WTC11 (cell line): ENCODE data around the gene COG3. TPM values are rescaled to one million over a fixed set of nuclear protein-coding genes. Genes with fewer than 3 reads are reported as not detected.
A peak's percentile ranks its signal among the peaks of the same experiment; 100 is the strongest.

Experiments
- AR ChIP-seq: fragments of 250-450 bp; sonication (Bioruptor Pico); IDR thresholded peaks from 2 replicates; pipeline ENCODE4 v1.9.0; 2021; ENCODE audit warnings: mild to moderate bottlenecking
- ATF1 ChIP-seq: sonication (generic); formaldehyde crosslinking; IDR thresholded peaks from 2 replicates; pipeline ENCODE4 v1.8.1; 2023; ENCODE audit warnings: mild to moderate bottlenecking, moderate library complexity, missing genetic modification reagents
- CDX4 ChIP-seq: fragments of 250-450 bp; sonication (Bioruptor Pico); IDR thresholded peaks from 2 replicates; pipeline ENCODE4 v1.9.0; 2021; ENCODE audit warnings: moderate library complexity, mild to moderate bottlenecking, inconsistent platforms, borderline replicate concordance
- FOXJ3 ChIP-seq: sonication (generic); formaldehyde crosslinking; IDR thresholded peaks from 2 replicates; pipeline ENCODE4 v1.9.0; 2021; ENCODE audit warnings: missing genetic modification reagents, mild to moderate bottlenecking, borderline replicate concordance
- GABPB1 ChIP-seq: sonication (generic); formaldehyde crosslinking; IDR thresholded peaks from 2 replicates; pipeline ENCODE4 v1.8.1; 2023; ENCODE audit warnings: mild to moderate bottlenecking, missing genetic modification reagents
- GRHL2 ChIP-seq: fragments of 250-450 bp; sonication (Bioruptor Pico); IDR thresholded peaks from 2 replicates; pipeline ENCODE4 v1.8.0; 2022; ENCODE audit warnings: mild to moderate bottlenecking, moderate library complexity; ENCODE audit not compliant: insufficient replicate concordance, severe bottlenecking
- IRF1 ChIP-seq: sonication (generic); formaldehyde crosslinking; IDR thresholded peaks from 2 replicates; pipeline ENCODE4 v1.8.0; 2023; ENCODE audit warnings: missing genetic modification reagents
- JAZF1 ChIP-seq: fragments of 250-450 bp; sonication (Bioruptor Pico); IDR thresholded peaks from 2 replicates; pipeline ENCODE4 v1.9.0; 2021; ENCODE audit warnings: moderate library complexity, mild to moderate bottlenecking, inconsistent platforms
- JUN ChIP-seq: sonication (generic); formaldehyde crosslinking; IDR thresholded peaks from 2 replicates; pipeline ENCODE4 v1.8.0; 2023; ENCODE audit warnings: mild to moderate bottlenecking, missing genetic modification reagents
- MAX ChIP-seq: sonication (generic); formaldehyde crosslinking; IDR thresholded peaks from 2 replicates; pipeline ENCODE4 v1.8.0; 2022; ENCODE audit warnings: mild to moderate bottlenecking, missing genetic modification reagents
- MXD4 ChIP-seq: fragments of 250-450 bp; sonication (Bioruptor Pico); IDR thresholded peaks from 2 replicates; pipeline ENCODE4 v1.8.0; 2021; ENCODE audit warnings: mild to moderate bottlenecking, moderate library complexity, borderline replicate concordance
- NFATC4 ChIP-seq: fragments of 250-450 bp; sonication (Bioruptor Pico); IDR thresholded peaks from 2 replicates; pipeline ENCODE4 v1.9.0; 2021; ENCODE audit warnings: mild to moderate bottlenecking
- NR1H2 ChIP-seq: sonication (generic); formaldehyde crosslinking; IDR thresholded peaks from 2 replicates; pipeline ENCODE4 v1.9.0; 2021; ENCODE audit warnings: mild to moderate bottlenecking, moderate library complexity, missing genetic modification reagents
- NR2C2 ChIP-seq: sonication (generic); formaldehyde crosslinking; IDR thresholded peaks from 2 replicates; pipeline ENCODE4 v1.8.0; 2022; ENCODE audit warnings: mild to moderate bottlenecking, missing genetic modification reagents
- NR3C1 ChIP-seq: sonication (generic); formaldehyde crosslinking; conservative IDR thresholded peaks from 2 replicates; pipeline ENCODE4 v1.8.1; 2023; ENCODE audit warnings: low read depth, mild to moderate bottlenecking, missing genetic modification reagents
- OVOL2 ChIP-seq: fragments of 250-450 bp; sonication (Bioruptor Pico); IDR thresholded peaks from 2 replicates; pipeline ENCODE4 v1.9.0; 2021; ENCODE audit warnings: mild to moderate bottlenecking, borderline replicate concordance
- RORB ChIP-seq: fragments of 250-450 bp; sonication (Bioruptor Pico); IDR thresholded peaks from 2 replicates; pipeline ENCODE4 v1.9.0; 2021; ENCODE audit warnings: mild to moderate bottlenecking
- SMAD4 ChIP-seq: sonication (generic); formaldehyde crosslinking; IDR thresholded peaks from 2 replicates; pipeline ENCODE4 v1.8.0; 2022; ENCODE audit warnings: mild to moderate bottlenecking, missing genetic modification reagents
- TEAD4 ChIP-seq: sonication (generic); formaldehyde crosslinking; IDR thresholded peaks from 2 replicates; pipeline ENCODE4 v1.8.0; 2022; ENCODE audit warnings: mild to moderate bottlenecking, missing genetic modification reagents
- ZBTB43 ChIP-seq: sonication (generic); formaldehyde crosslinking; IDR thresholded peaks from 2 replicates; pipeline ENCODE4 v1.8.1; 2023; ENCODE audit warnings: mild to moderate bottlenecking, missing genetic modification reagents
- ZNF138 ChIP-seq: sonication (generic); formaldehyde crosslinking; conservative IDR thresholded peaks from 2 replicates; pipeline ENCODE4 v1.8.1; 2022; ENCODE audit warnings: mild to moderate bottlenecking, moderate library complexity, missing genetic modification reagents
- ZNF396 ChIP-seq: fragments of 250-450 bp; sonication (Bioruptor Pico); IDR thresholded peaks from 2 replicates; pipeline ENCODE4 v1.8.0; 2021; ENCODE audit warnings: mild to moderate bottlenecking, moderate library complexity, borderline replicate concordance
- ZNF425 ChIP-seq: fragments of 250-450 bp; sonication (Bioruptor Pico); conservative IDR thresholded peaks from 2 replicates; pipeline ENCODE4 v1.9.0; 2021; ENCODE audit warnings: mild to moderate bottlenecking
- ZSCAN18 ChIP-seq: fragments of 250-450 bp; sonication (Bioruptor Pico); IDR thresholded peaks from 2 replicates; pipeline ENCODE4 v2.1.2; 2022; ENCODE audit warnings: mild to moderate bottlenecking, moderate library complexity
- total RNA-seq: library from RNA; stranded (reverse); gene quantifications from 3 replicates; pipeline ENCODE4 v1.2.3, GENCODE V29; 2021
- TF ChIP-seq, protein P1 (sequence below): sonication (generic); formaldehyde crosslinking; IDR thresholded peaks from 2 replicates; pipeline ENCODE4 v1.8.0; 2022; ENCODE audit warnings: mild to moderate bottlenecking, missing genetic modification reagents
- TF ChIP-seq, protein P2 (sequence below): fragments of 200-600 bp; IDR thresholded peaks from 2 replicates; pipeline ENCODE4 v1.8.0; 2022; ENCODE audit warnings: antibody characterized with exemption

The COG3 gene
- total RNA-seq, 1 experiment from 2014 or later, result 21.6 TPM

DNA sequence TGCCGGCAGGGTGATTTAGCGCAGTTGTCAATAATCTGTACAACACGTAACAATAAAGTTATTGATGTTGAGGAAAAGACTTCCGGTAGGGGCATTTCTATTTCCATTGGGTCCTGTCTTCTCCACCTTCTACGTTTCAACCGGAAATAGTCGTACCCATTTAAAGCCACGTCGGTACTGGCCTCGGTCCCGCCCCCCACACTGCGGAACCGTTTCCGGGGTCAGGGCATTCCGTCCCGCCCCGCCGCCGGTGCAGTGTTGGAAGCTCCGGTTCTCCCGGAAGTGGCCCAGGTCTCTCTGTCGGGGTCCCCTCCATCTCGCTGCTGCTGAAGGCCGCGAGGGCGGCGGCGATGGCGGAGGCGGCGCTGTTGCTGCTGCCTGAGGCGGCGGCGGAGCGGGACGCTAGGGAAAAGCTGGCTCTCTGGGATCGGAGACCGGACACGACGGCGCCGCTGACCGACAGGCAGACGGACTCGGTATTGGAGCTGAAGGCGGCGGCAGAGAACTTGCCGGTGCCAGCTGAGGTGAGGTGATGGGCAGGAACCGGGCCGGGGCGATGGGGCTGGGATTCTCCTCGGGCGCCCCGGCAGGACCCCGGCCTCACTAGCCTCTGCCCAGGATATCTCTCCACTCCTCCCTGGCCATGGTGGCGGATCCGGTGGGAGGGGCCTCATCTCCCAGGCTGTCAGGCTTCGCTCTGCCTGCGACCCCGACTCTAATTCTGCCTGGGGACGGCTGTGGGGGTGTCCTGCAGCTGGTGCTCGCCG, at the start of gene COG3 (continued):
- TF ChIP-seq, protein P1, sequence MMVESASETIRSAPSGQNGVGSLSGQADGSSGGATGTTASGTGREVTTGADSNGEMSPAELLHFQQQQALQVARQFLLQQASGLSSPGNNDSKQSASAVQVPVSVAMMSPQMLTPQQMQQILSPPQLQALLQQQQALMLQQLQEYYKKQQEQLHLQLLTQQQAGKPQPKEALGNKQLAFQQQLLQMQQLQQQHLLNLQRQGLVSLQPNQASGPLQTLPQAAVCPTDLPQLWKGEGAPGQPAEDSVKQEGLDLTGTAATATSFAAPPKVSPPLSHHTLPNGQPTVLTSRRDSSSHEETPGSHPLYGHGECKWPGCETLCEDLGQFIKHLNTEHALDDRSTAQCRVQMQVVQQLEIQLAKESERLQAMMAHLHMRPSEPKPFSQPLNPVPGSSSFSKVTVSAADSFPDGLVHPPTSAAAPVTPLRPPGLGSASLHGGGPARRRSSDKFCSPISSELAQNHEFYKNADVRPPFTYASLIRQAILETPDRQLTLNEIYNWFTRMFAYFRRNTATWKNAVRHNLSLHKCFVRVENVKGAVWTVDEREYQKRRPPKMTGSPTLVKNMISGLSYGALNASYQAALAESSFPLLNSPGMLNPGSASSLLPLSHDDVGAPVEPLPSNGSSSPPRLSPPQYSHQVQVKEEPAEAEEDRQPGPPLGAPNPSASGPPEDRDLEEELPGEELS, result no peak
- TF ChIP-seq ZBTB43 (CRISPR knock-in tag), result no peak; the same call in 1 of the 2 replicates
- 0 out of 2 replicates have a peak, but pooled peaks have one; percentile 66 for TF ChIP-seq OVOL2 (CRISPR knock-in tag)
- no peak for TF ChIP-seq ZNF138 (CRISPR knock-in tag)
- no peak for TF ChIP-seq CDX4
- peak; percentile 88 for TF ChIP-seq GABPB1
- TF ChIP-seq MAX (CRISPR knock-in tag), result peak; percentile 43
- no peak for TF ChIP-seq ATF1 (CRISPR knock-in tag)
- TF ChIP-seq NR2C2 (CRISPR knock-in tag), result peak; percentile 94
- no peak for TF ChIP-seq ZNF425 (CRISPR knock-in tag)
- TF ChIP-seq RORB, result peak; percentile 72; the same call in 1 of the 2 replicates
- TF ChIP-seq IRF1 (CRISPR knock-in tag), result no peak
- no peak for TF ChIP-seq GRHL2 (CRISPR knock-in tag)
- TF ChIP-seq ZNF396, result no peak
- TF ChIP-seq ZSCAN18 (CRISPR knock-in tag), result no peak
- no peak for TF ChIP-seq JAZF1 (CRISPR knock-in tag)
- no peak for TF ChIP-seq NR3C1
- no peak for TF ChIP-seq FOXJ3 (CRISPR knock-in tag)
- TF ChIP-seq NR1H2 (CRISPR knock-in tag), result no peak
- no peak for TF ChIP-seq TEAD4
- TF ChIP-seq MXD4 (CRISPR knock-in tag), result no peak
- TF ChIP-seq, protein P2, sequence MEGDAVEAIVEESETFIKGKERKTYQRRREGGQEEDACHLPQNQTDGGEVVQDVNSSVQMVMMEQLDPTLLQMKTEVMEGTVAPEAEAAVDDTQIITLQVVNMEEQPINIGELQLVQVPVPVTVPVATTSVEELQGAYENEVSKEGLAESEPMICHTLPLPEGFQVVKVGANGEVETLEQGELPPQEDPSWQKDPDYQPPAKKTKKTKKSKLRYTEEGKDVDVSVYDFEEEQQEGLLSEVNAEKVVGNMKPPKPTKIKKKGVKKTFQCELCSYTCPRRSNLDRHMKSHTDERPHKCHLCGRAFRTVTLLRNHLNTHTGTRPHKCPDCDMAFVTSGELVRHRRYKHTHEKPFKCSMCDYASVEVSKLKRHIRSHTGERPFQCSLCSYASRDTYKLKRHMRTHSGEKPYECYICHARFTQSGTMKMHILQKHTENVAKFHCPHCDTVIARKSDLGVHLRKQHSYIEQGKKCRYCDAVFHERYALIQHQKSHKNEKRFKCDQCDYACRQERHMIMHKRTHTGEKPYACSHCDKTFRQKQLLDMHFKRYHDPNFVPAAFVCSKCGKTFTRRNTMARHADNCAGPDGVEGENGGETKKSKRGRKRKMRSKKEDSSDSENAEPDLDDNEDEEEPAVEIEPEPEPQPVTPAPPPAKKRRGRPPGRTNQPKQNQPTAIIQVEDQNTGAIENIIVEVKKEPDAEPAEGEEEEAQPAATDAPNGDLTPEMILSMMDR, result no peak
- no peak for TF ChIP-seq NFATC4
- no peak for TF ChIP-seq AR (CRISPR knock-in tag)
- TF ChIP-seq JUN (CRISPR knock-in tag), result no peak; the same call in 1 of the 2 replicates
- TF ChIP-seq SMAD4 (CRISPR knock-in tag), result no peak
